BLaER1 treated with 17β-estradiol and CSF1 and Interleukin-3, amounts not matched to agents 10 nM and 100 nM (cell line): Measurements from ENCODE around the gene ZNF148.

Source experiments
- H3K27ac ChIP-seq, 11 experiments: shearing (Covaris generic); formaldehyde crosslinking; 2 replicates each; pipeline ENCODE4 v1.8.1; 2022
- H3K27me3 ChIP-seq, 11 experiments: shearing (Covaris generic); formaldehyde crosslinking; 2 replicates each; pipeline ENCODE4 v1.8.1; 2022
- H3K36me3 ChIP-seq, 11 experiments: shearing (Covaris generic); formaldehyde crosslinking; 2 replicates each; pipeline ENCODE4 v1.8.1; 2022
- H3K4me1 ChIP-seq, 10 experiments: shearing (Covaris generic); formaldehyde crosslinking; 2 replicates each; pipeline ENCODE4 v1.8.1; 2022
- H3K4me2 ChIP-seq, 11 experiments: shearing (Covaris generic); formaldehyde crosslinking; 2 replicates each; pipeline ENCODE4 v1.8.1; 2022
- H3K4me3 ChIP-seq, 10 experiments: shearing (Covaris generic); formaldehyde crosslinking; 2 replicates each; pipeline ENCODE4 v1.8.1; 2022
- H3K9ac ChIP-seq, 11 experiments: shearing (Covaris generic); formaldehyde crosslinking; 2 replicates each; pipeline ENCODE4 v1.8.1; 2022
- H3K9me3 ChIP-seq, 11 experiments: shearing (Covaris generic); formaldehyde crosslinking; replicated peaks in 1 of 11; 2 replicates each; pipeline ENCODE4 v1.8.1; 2022
- H4K20me1 ChIP-seq, 11 experiments: shearing (Covaris generic); formaldehyde crosslinking; 2 replicates each; pipeline ENCODE4 v1.8.1; 2022
- Cebpa-rat ChIP-seq, 11 experiments: shearing (Covaris generic); IDR thresholded peaks; 2 replicates each; pipeline ENCODE4 v1.8.1; 2022

ZNF148 gene

GRCh38 chr3:125381743-125382142 is 6.6 kb upstream of the ZNF148 start:
- TF ChIP-seq Cebpa-rat (IDR thresholded peaks at IDR 0.05) = no peak
- Histone ChIP-seq H3K27ac (no peak overlapping the region), H3K27me3 (no peaks in the 10 kb centered on the region), H3K4me1 (0 out of 20 replicates have a peak, but pooled peaks cover 0 to 4% (median 0%) of the 10 kb centered on the region in 10 experiments), H3K9me3 (no peaks in the 10 kb centered on the region), H3K9ac (no peak overlapping the region), H3K36me3 (no peaks in the 10 kb centered on the region), H3K4me3 (no peak overlapping the region), H4K20me1 (no peaks in the 10 kb centered on the region), H3K4me2 (no peak overlapping the region)

GRCh38 chr3:125381314-125381713 is 6.2 kb upstream of the ZNF148 start:
- Histone ChIP-seq H3K27ac (no peak overlapping the region), H3K27me3 (no peaks in the 10 kb centered on the region), H4K20me1 (no peaks in the 10 kb centered on the region), H3K9ac (no peak overlapping the region), H3K4me3 (no peak overlapping the region), H3K4me1 (peaks cover under 1 to 6% (median 2%) of the 10 kb centered on the region in 10 experiments; a peak in 15 of 20 replicates), H3K4me2 (no peak overlapping the region), H3K9me3 (no peaks in the 10 kb centered on the region), H3K36me3 (no peaks in the 10 kb centered on the region)
- no peak for TF ChIP-seq Cebpa-rat (IDR thresholded peaks at IDR 0.05)

GRCh38 chr3:125379483-125379882 is 4.4 kb upstream of the ZNF148 start:
- Histone ChIP-seq H3K36me3 (no peaks in the 10 kb centered on the region), H3K9ac (no peak overlapping the region), H3K4me1 (peaks cover 7 to 14% (median 8%) of the 10 kb centered on the region in 10 experiments; a peak in 19 of 20 replicates), H4K20me1 (peaks cover 0 to 1% (median 0%) of the 10 kb centered on the region in 11 experiments; a peak in 4 of 22 replicates), H3K4me2 (no peak overlapping the region), H3K27me3 (no peaks in the 10 kb centered on the region), H3K4me3 (no peak overlapping the region), H3K27ac (no peak overlapping the region), H3K9me3 (no peaks in the 10 kb centered on the region)
- no peak for TF ChIP-seq Cebpa-rat (IDR thresholded peaks at IDR 0.05)

GRCh38 chr3:125378762-125379161 is 3.6 kb upstream of the ZNF148 start:
- Histone ChIP-seq H3K27ac (no peak overlapping the region), H4K20me1 (peaks cover 5 to 8% (median 7%) of the 10 kb centered on the region in 11 experiments; a peak in 17 of 22 replicates), H3K36me3 (no peaks in the 10 kb centered on the region), H3K4me2 (no peak overlapping the region), H3K27me3 (no peaks in the 10 kb centered on the region), H3K4me3 (no peak overlapping the region), H3K9ac (no peak overlapping the region), H3K9me3 (no peaks in the 10 kb centered on the region), H3K4me1 (peaks cover 11 to 17% (median 12%) of the 10 kb centered on the region in 10 experiments)
- no peak for TF ChIP-seq Cebpa-rat (IDR thresholded peaks at IDR 0.05)

- peak overlapping the region; percentile 88 to 94 (median 92) for H3K9ac ChIP-seq
- H3K36me3 ChIP-seq = peaks cover 7 to 23% (median 15%) of the 10 kb centered on the region in 11 experiments; a peak in 17 of 22 replicates
- peak overlapping the region; percentile 74 to 96 (median 85) for H3K4me3 ChIP-seq
- peaks cover 23 to 35% (median 32%) of the 10 kb centered on the region in 11 experiments; a peak in 20 of 22 replicates for H4K20me1 ChIP-seq
- peak overlapping the region; percentile 86 to 96 (median 94) for H3K4me2 ChIP-seq
- peaks cover 0 to 8% (median 0%) of the 10 kb centered on the region in 11 experiments; a peak in 1 of 22 replicates for H3K9me3 ChIP-seq
- no peaks in the 10 kb centered on the region for H3K27me3 ChIP-seq
- H3K4me1 ChIP-seq = peaks cover 17 to 23% (median 19%) of the 10 kb centered on the region in 10 experiments
- peak overlapping the region; percentile 80 to 95 (median 90) for H3K27ac ChIP-seq
- no peak for TF ChIP-seq Cebpa-rat (IDR thresholded peaks at IDR 0.05)
These were observed 990 bp upstream of the ZNF148 start for GRCh38 chr3:125375950-125376679.

- H3K27me3 ChIP-seq = no peaks in the 10 kb centered on the region
- H3K4me2 ChIP-seq = peak overlapping the region; percentile 84 to 99 (median 93)
- H3K4me1 ChIP-seq = peaks cover 17 to 23% (median 19%) of the 10 kb centered on the region in 10 experiments
- H3K9ac ChIP-seq = peak overlapping the region; percentile 88 to 94 (median 92)
- TF ChIP-seq Cebpa-rat (IDR thresholded peaks at IDR 0.05) = no peak
- peaks cover 0 to 8% (median 0%) of the 10 kb centered on the region in 11 experiments; a peak in 1 of 22 replicates for H3K9me3 ChIP-seq
- H3K36me3 ChIP-seq = peaks cover 9 to 35% (median 18%) of the 10 kb centered on the region in 11 experiments; a peak in 18 of 22 replicates
- H3K27ac ChIP-seq = peak overlapping the region; percentile 80 to 95 (median 90); a peak in 21 of 22 replicates
- peak overlapping the region; percentile 74 to 96 (median 85) for H3K4me3 ChIP-seq
- H4K20me1 ChIP-seq = peaks cover 39 to 50% (median 48%) of the 10 kb centered on the region in 11 experiments; a peak in 21 of 22 replicates
These were observed 577 bp downstream of the ZNF148 start for GRCh38 chr3:125374501-125374995.

GRCh38 chr3:125367403-125368230 is 7.5 kb downstream of the ZNF148 start:
- peak overlapping the region in 1 of 11 experiments; percentile 19; a peak in 2 of 22 replicates for H3K4me2 ChIP-seq
- TF ChIP-seq Cebpa-rat (IDR thresholded peaks at IDR 0.05) = no peak
- no peak overlapping the region for H3K9ac ChIP-seq
- 0 out of 22 replicates have a peak, but pooled peaks cover 0 to 2% (median 0%) of the 10 kb centered on the region in 11 experiments for H3K9me3 ChIP-seq
- H3K36me3 ChIP-seq = peaks cover 29 to 62% (median 41%) of the 10 kb centered on the region in 11 experiments
- H3K27me3 ChIP-seq = no peaks in the 10 kb centered on the region
- H3K4me1 ChIP-seq = peaks cover 0 to 17% (median 0%) of the 10 kb centered on the region in 10 experiments; a peak in 6 of 20 replicates
- H3K27ac ChIP-seq = no peak overlapping the region
- H3K4me3 ChIP-seq = no peak overlapping the region
- peaks cover 87 to 100% (median 98%) of the 10 kb centered on the region in 11 experiments for H4K20me1 ChIP-seq

GRCh38 chr3:125366132-125366531 is 9.0 kb downstream of the ZNF148 start:
- peaks cover 92 to 100% (median 100%) of the 10 kb centered on the region in 11 experiments for H4K20me1 ChIP-seq
- H3K9me3 ChIP-seq = no peaks in the 10 kb centered on the region
- H3K27me3 ChIP-seq = no peaks in the 10 kb centered on the region
- H3K4me1 ChIP-seq = peaks cover 0 to 17% (median under 1%) of the 10 kb centered on the region in 10 experiments; a peak in 7 of 20 replicates
- TF ChIP-seq Cebpa-rat (IDR thresholded peaks at IDR 0.05) = no peak
- no peak overlapping the region for H3K27ac ChIP-seq
- H3K36me3 ChIP-seq = peaks cover 23 to 49% (median 33%) of the 10 kb centered on the region in 11 experiments; a peak in 21 of 22 replicates
- no peak overlapping the region for H3K4me3 ChIP-seq
- H3K9ac ChIP-seq = no peak overlapping the region
- no peak overlapping the region for H3K4me2 ChIP-seq
